ENCODE results near the gene ADI1. TPM values are rescaled to one million over a fixed set of nuclear protein-coding genes. Genes with fewer than 3 reads are reported as not detected.
"Not testable (repeated sequence)": the region's sequence is repeated elsewhere in the genome, so short reads cannot be mapped to it uniquely, and the experiment has no call there.

The ADI1 gene
- polyA plus RNA-seq, 1 of the 3 experiments (the other 2 are of a cell fraction) = 67.2 TPM

DNA sequence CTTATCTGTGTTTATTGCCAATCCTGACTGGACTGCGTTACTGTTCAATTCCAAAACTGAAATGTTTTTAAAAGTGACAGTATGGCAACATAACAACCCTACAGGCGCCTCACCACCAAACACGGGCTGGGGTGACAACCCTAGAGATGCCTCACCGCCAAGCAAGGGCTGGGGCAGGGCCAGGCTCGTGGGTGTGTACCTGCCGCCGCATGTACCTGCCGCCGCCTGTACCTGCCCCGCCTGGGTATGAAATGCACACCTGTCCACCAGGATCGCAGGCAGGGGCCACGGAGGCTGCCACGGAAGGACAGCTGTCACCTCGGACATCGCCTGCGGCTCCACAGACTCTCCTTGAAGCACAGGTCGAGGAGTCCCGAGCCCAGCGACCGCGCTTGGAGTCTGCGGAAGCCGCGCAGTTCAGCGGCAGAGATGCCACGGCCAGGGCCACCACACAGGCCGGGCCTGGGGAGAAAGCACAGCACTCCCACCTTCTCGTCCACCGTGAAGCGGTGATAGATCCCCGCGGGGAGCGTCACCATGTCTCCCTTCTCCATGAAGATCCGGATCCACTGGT is 18.9 kb downstream of the ADI1 start:
- ChIA-PET POLR2A (no interaction called here), CTCF (interaction anchor here (1.0 kb wide), 1 partner anchor 10 kb away, joined by 3 read pairs; no protein-coding TSS in a partner anchor)
- no peaks in the 10 kb centered on the region for H3F3A ChIP-seq (replicated peaks; ENCODE audit: insufficient read depth)
- no peaks in the 10 kb centered on the region for H4K20me1 ChIP-seq (ENCODE audit: insufficient read depth)
- H3K9me2 ChIP-seq = no peaks in the 10 kb centered on the region
- TF ChIP-seq FOXM1 (IDR thresholded peaks at IDR 0.05; ENCODE audit: low read depth) = no peak
- no peak overlapping the region for H3K9ac ChIP-seq
- no peak overlapping the region for H3K27ac ChIP-seq (ENCODE audit: low read depth in 2 of 2, low read length in 1 of 2)
- H3K9me3 ChIP-seq = no peaks in the 10 kb centered on the region
- no peaks in the 10 kb centered on the region for H3K27me3 ChIP-seq (ENCODE audit: insufficient read depth)
- no peak overlapping the region for H2AFZ ChIP-seq (ENCODE audit: low read depth)
- H3K4me1 ChIP-seq (ENCODE audit: control insufficient read depth in 1 of 2, insufficient read depth in 2 of 2, low read depth in 1 of 2, low read length in 1 of 2) = no peaks in the 10 kb centered on the region
- 97% methylated on average over 31 of the region's 34 CpGs for WGBS (ENCODE audit: low lambda C conversion rate)
- DNase-seq = no peak
- H3K4me3 ChIP-seq (ENCODE audit: low read depth in 2 of 2, low read length in 1 of 2) = no peak overlapping the region
- peaks cover 30 to 48% of the 10 kb centered on the region in 2 experiments for H3K36me3 ChIP-seq (replicated peaks in 1 of 2; ENCODE audit: control insufficient read depth in 1 of 2, insufficient read depth in 2 of 2, low read length in 1 of 2)
- no peaks in the 10 kb centered on the region for H3K79me2 ChIP-seq (ENCODE audit: insufficient read depth)
- H3K4me2 ChIP-seq = no peak overlapping the region

- Histone ChIP-seq H2AFZ (ENCODE audit: low read depth) (no peak overlapping the region), H3K4me1 (ENCODE audit: control insufficient read depth in 1 of 2, insufficient read depth in 2 of 2, low read depth in 1 of 2, low read length in 1 of 2) (peaks cover 0 to 6% of the 10 kb centered on the region in 2 experiments; a peak in 1 of 4 replicates), H3F3A (replicated peaks; ENCODE audit: insufficient read depth) (no peaks in the 10 kb centered on the region), H3K79me2 (ENCODE audit: insufficient read depth) (no peaks in the 10 kb centered on the region), H3K9me2 (no peaks in the 10 kb centered on the region), H3K9me3 (no peaks in the 10 kb centered on the region), H3K4me2 (no peak overlapping the region), H3K36me3 (replicated peaks in 1 of 2; ENCODE audit: control insufficient read depth in 1 of 2, insufficient read depth in 2 of 2, low read length in 1 of 2) (peaks cover 24 to 34% of the 10 kb centered on the region in 2 experiments), H3K27me3 (ENCODE audit: insufficient read depth) (no peaks in the 10 kb centered on the region), H3K4me3 (ENCODE audit: low read depth in 2 of 2, low read length in 1 of 2) (no peak overlapping the region), H4K20me1 (ENCODE audit: insufficient read depth) (no peaks in the 10 kb centered on the region), H3K9ac (no peak overlapping the region), H3K27ac (ENCODE audit: low read depth in 2 of 2, low read length in 1 of 2) (no peak overlapping the region)
- TF ChIP-seq GATA2 (CRISPR knock-in tag; IDR thresholded peaks at IDR 0.05) (no peak), CHD2 (IDR thresholded peaks at IDR 0.05; ENCODE audit: low read length, partially characterized antibody) (no peak), TAF1 (IDR thresholded peaks at IDR 0.05; ENCODE audit: borderline replicate concordance, low read depth, low read length) (no peak), EZH2phosphoT487 (IDR thresholded peaks at IDR 0.05; ENCODE audit: borderline replicate concordance, low read depth) (no peak), MXI1 (IDR thresholded peaks at IDR 0.05; ENCODE audit: low read depth, low read length) (no peak), FOXJ3 (CRISPR knock-in tag; IDR thresholded peaks at IDR 0.05) (no peak)
- TF ChIP-seq, protein P1, sequence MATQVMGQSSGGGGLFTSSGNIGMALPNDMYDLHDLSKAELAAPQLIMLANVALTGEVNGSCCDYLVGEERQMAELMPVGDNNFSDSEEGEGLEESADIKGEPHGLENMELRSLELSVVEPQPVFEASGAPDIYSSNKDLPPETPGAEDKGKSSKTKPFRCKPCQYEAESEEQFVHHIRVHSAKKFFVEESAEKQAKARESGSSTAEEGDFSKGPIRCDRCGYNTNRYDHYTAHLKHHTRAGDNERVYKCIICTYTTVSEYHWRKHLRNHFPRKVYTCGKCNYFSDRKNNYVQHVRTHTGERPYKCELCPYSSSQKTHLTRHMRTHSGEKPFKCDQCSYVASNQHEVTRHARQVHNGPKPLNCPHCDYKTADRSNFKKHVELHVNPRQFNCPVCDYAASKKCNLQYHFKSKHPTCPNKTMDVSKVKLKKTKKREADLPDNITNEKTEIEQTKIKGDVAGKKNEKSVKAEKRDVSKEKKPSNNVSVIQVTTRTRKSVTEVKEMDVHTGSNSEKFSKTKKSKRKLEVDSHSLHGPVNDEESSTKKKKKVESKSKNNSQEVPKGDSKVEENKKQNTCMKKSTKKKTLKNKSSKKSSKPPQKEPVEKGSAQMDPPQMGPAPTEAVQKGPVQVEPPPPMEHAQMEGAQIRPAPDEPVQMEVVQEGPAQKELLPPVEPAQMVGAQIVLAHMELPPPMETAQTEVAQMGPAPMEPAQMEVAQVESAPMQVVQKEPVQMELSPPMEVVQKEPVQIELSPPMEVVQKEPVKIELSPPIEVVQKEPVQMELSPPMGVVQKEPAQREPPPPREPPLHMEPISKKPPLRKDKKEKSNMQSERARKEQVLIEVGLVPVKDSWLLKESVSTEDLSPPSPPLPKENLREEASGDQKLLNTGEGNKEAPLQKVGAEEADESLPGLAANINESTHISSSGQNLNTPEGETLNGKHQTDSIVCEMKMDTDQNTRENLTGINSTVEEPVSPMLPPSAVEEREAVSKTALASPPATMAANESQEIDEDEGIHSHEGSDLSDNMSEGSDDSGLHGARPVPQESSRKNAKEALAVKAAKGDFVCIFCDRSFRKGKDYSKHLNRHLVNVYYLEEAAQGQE (IDR thresholded peaks at IDR 0.05; ENCODE audit: low read depth, low read length) = no peak
- TF ChIP-seq, protein P2, sequence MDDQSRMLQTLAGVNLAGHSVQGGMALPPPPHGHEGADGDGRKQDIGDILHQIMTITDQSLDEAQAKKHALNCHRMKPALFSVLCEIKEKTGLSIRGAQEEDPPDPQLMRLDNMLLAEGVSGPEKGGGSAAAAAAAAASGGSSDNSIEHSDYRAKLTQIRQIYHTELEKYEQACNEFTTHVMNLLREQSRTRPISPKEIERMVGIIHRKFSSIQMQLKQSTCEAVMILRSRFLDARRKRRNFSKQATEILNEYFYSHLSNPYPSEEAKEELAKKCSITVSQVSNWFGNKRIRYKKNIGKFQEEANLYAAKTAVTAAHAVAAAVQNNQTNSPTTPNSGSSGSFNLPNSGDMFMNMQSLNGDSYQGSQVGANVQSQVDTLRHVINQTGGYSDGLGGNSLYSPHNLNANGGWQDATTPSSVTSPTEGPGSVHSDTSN (IDR thresholded peaks at IDR 0.05) = no peak
- TF ChIP-seq, protein P3, sequence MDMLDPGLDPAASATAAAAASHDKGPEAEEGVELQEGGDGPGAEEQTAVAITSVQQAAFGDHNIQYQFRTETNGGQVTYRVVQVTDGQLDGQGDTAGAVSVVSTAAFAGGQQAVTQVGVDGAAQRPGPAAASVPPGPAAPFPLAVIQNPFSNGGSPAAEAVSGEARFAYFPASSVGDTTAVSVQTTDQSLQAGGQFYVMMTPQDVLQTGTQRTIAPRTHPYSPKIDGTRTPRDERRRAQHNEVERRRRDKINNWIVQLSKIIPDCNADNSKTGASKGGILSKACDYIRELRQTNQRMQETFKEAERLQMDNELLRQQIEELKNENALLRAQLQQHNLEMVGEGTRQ (IDR thresholded peaks at IDR 0.05; ENCODE audit: borderline replicate concordance, low read depth, low read length) = no peak
- TF ChIP-seq, protein P4, sequence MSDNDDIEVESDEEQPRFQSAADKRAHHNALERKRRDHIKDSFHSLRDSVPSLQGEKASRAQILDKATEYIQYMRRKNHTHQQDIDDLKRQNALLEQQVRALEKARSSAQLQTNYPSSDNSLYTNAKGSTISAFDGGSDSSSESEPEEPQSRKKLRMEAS (IDR thresholded peaks at IDR 0.05; ENCODE audit: low read depth) = no peak
- ChIA-PET CTCF (no interaction called here), POLR2A (no interaction called here)
- WGBS (ENCODE audit: low lambda C conversion rate) = 95% methylated on average over 18 of the region's 18 CpGs
- DNase-seq = no peak
These were observed 20.4 kb downstream of the ADI1 start for GRCh38 chr2:3498783-3499394.

- DNase-seq; H3K4me3 ChIP-seq (ENCODE audit: low read depth in 2 of 2, low read length in 1 of 2); H3K9me2 ChIP-seq; H3F3A ChIP-seq (replicated peaks; ENCODE audit: insufficient read depth); H3K27me3 ChIP-seq (ENCODE audit: insufficient read depth); H2AFZ ChIP-seq (ENCODE audit: low read depth); CTCF ChIA-PET; H3K4me1 ChIP-seq (ENCODE audit: control insufficient read depth in 1 of 2, insufficient read depth in 2 of 2, low read depth in 1 of 2, low read length in 1 of 2); H4K20me1 ChIP-seq (ENCODE audit: insufficient read depth); H3K27ac ChIP-seq (ENCODE audit: low read depth in 2 of 2, low read length in 1 of 2); H3K9ac ChIP-seq; H3K4me2 ChIP-seq; H3K79me2 ChIP-seq (ENCODE audit: insufficient read depth); POLR2A ChIA-PET; H3K9me3 ChIP-seq: not testable (repeated sequence)
- WGBS (ENCODE audit: low lambda C conversion rate) = 97% methylated on average over 15 of the region's 15 CpGs
- H3K36me3 ChIP-seq (replicated peaks in 1 of 2; ENCODE audit: control insufficient read depth in 1 of 2, insufficient read depth in 2 of 2, low read length in 1 of 2) = peaks cover 24 to 34% of the 10 kb centered on the region in 2 experiments
These were observed 22.6 kb downstream of the ADI1 start for GRCh38 chr2:3496708-3497080.

Data from SK-N-SH (cell line).